DMS53 treated with DMSO at 0.1 percent for 48 hours (cell line): ENCODE data around the gene RIPOR3.
"Not testable (repeated sequence)": the region's sequence is repeated elsewhere in the genome, so short reads cannot be mapped to it uniquely, and the experiment has no call there.

ENCODE experiments used
- DNase-seq: peaks from one replicate; lab custom pipeline; 2025; ENCODE audit not compliant: unreplicated experiment; lab: John Stamatoyannopoulos, UW

RIPOR3 gene

GRCh38 chr20:50635676-50636600 lies 55.4 kb downstream of the RIPOR3 start:
- DNase-seq = peak; percentile 69

DNA sequence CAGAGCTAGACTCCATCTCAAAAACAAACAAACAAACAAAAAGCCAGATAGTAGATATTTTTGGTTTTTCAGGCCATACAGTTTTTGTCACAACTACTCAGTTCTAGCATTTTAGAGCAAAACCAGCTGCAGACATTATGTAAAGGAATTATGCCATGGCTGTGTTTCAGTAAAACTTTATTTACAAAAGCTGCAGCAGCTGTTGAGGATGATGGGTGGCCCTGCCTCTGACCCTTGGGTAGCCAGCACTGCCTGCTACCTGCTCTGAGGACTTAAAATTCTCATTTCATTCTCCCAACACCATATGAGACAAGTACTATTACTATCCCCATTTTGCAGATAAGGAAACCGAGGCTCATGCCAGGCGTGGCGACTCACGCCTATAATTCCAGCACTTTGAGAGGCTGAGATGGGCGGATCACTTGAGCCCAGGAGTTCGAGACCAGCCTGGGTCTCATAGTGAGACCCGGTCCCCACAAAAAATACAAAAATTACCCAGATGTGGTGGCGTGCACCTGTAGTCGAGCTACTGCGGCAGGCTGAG lies 56.3 kb downstream of the RIPOR3 start:
- DNase-seq = no peak

DNA sequence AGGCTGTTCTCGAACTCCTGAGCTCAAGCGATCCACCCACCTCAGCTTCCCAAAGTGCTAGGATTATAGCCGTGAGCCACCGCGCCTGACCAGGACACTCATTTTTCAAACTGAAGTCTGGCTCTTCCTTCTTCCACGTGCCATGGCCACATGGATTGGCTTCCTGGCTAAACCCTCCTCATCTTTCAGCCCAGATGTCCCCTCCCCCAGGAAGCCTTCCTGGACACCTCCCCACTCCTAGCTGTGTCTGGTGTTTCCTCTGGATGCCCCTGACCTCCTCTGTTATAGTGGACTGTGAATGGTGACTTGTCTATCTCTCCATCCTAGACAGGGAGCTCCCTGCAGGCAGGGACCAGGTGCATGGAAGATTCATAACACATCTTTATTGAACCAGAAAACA lies 57.2 kb downstream of the RIPOR3 start:
- no peak for DNase-seq

- no peak for DNase-seq
These were observed 58.0 kb downstream of the RIPOR3 start for GRCh38 chr20:50633361-50633760.

- no peak for DNase-seq
These were observed 58.6 kb downstream of the RIPOR3 start for GRCh38 chr20:50632701-50633100.

GRCh38 chr20:50632236-50632635 lies 59.1 kb downstream of the RIPOR3 start:
- DNase-seq = no peak

DNA sequence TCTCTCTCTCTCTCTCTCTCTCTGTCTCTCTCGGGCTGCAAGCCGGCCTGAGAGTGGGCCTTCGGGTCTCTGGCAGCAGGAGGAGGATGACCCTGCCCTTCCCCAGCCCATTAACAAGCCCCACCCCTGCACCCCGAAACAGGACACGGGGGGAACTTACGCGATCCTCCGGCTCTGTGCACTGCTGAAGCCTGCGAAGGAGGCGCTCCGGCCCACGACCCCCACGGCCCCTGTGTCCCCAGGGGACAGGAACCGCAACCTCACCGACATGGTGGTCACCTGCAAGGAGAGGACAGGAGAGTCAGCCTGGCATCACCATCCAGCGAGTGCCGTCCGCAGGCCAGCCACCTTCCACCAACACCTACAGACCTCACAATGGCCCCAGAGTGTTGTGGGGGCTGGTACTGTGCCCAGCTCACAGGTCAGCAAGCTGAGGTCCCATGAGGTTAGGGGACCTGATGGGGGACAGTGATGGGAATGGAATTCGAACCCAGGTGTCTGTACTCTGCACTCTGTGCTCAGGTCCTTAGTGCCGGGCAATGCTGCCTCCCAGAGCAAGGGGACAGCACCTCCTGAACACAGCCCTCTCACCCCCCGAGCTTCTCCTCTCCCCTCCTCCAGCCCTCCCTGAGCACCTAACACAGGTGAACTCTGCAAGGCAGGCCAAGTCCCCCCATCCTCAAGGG lies 60.6 kb downstream of the RIPOR3 start:
- no peak for DNase-seq

DNA sequence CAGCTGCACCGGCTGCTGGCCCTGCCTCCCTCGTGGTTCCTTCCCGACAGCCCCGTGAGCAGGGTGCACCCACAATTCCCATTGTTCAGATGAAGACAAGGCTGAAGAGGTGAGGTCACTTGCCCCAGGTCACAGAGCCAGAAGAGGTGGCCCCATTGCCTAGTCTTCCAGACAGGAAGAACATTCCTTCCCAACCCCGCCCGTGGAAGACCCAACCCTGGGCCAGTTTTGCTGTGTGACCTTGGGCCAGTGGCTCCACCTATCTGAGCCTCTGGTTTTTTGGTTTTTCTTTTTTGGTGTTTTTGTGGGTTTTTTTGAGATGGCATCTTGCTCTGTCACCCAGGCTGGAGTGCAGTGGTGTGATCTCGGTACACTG lies 61.7 kb downstream of the RIPOR3 start:
- no peak for DNase-seq

DNA sequence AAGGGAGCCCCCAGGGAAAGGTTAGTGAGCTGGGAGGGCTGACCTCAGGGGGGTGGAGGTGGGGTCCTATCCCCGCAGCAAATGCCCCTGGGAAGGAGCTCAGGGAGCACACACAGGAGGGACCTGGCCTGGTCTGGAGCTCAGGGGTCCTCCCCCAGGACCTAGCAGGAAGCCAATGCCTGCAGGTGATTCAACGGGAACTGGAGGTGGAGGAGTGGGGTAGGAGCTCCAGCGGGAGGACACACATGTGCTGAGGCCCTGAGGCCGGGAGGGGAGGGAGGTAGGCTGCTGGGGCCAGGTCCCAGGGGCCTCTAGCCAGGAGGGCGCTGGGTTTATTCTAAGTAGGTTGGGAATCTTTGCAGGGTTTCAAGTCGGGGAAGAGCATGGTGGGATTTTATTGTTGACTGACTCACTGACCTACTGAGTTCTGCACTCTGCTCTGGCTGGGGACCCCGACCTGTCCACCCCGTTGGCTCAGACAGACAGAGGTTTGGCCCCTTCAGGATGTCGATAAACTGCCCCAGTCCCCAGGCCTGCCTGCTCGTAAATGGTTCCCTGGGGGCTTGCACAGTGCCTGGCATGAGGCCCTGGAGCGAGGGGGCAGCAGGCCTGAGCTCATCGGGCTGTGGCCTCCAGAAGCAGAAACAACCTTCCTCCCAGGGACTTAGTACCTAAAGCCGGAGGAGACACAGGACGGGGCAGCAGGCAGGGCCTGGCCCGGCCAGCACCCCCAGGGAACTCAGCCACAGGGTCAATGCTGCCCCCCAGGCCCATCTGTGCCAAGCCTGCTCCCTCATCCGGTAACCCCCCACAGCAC lies 62.3 kb downstream of the RIPOR3 start:
- peak; percentile 3 for DNase-seq

GRCh38 chr20:50628332-50628731 lies 63.0 kb downstream of the RIPOR3 start:
- DNase-seq = peak; percentile 49

DNA sequence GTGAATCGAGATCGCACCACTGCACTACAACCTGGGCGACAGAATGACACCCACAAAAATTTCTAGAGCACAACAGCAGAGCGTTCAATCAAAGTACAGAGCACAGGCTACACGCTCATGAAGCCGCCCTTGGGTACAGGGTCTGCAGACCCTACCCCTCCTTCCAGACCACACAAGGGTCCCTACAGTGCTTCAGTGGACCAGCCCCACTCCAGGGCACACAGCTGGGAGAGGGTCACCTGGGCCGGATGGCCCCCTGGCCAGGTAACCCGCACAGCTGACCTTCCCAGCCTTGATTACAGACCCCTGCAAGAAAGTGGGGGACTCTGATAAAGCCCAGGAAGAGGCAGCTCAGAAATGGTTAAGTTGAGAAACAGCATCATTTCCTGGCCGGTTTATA lies 63.6 kb downstream of the RIPOR3 start:
- no peak for DNase-seq

DNA sequence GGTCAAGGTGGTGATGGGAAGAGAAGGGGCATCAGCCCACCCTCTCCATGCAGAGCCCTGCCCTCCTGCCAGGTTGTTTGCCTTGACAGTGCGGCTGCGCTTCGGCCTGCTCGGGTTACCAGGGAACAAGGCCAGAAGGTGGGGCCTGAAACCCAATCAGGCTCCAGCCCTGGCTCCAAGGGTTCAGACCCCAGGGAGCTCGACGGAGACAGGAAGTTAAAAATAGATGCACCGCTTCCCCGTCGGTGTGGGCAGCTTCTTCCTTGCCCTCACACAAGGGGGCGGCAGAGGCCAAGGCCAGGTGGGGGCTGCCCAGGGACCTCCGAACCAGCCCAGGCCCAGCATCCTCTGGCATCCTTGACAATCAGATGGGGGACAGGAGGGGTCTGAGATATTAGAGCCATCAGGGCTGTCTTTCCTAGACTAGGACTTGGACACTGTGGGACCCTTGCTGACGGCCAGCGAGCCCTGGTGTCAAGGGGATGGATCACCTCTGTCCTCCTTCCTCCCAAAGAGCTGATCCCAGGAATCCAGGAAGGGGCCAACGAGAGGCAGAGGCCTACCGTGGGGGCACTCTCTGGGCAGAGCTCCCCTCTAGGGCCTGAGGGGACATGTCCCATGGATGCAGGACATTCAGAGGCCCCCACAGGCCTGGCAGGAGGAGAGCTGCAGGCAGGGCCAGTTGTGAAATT lies 65.2 kb downstream of the RIPOR3 start:
- peak; percentile 8 for DNase-seq

DNA sequence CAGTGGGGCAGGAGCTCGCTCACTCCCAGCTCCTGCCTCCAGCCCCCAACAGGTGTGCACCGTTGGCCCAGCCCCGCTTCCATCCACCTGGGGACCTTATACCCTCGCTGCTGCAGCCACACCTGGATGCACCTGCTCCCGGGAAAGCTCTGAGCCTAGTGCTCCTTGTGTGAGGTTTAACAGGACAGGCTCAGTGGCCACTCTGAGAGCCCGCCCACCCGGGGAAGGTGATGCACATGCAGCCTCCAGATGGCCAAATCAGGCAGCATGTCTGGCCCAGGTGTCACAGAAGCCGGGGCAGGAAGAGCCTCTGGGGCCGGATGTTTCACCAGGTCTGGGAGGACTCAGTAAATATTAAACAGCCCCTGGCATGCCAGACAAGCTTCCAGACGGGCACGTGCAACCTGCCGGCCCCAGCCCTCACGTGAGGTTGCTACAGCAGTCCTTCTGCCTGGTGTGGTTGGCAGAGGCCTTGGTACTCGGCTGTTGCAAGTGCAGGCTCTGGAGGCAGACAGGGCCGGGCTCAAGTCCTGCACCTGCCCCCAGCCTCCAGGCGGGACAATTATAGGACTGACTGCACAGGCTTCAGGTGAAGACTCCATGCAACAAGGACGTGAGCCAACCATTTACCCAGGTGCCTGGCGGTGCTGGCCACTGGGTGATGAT lies 66.9 kb downstream of the RIPOR3 start:
- DNase-seq = peak; percentile 98

DNA sequence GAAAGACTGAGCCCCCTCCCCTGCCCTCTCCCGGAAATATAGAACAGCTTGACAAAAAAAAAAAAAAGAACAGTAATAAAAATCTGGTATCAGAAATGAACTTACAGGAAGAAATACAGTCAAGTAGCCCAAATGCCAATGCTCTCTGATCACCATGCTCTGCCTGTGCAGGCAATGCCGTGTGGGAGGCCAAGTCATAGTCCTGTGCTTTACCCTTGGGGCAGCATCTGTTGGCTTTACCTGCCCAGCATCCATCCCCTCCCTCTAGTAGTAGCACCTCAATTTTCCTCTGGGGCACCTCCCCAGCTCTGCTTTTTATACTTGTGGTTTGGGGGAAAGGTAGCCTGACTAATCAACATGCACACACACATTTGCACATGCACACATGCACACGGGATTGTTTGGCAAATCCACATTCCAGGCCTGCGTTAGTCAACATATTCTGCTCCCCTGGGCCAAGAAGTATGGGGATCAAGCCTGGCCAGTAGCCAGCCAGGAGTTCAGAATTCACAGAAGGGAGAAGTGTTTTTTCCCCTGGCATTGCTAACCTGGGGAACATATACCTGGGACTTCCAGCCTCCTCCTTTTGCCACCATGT lies 70.2 kb downstream of the RIPOR3 start:
- DNase-seq = no peak

DNA sequence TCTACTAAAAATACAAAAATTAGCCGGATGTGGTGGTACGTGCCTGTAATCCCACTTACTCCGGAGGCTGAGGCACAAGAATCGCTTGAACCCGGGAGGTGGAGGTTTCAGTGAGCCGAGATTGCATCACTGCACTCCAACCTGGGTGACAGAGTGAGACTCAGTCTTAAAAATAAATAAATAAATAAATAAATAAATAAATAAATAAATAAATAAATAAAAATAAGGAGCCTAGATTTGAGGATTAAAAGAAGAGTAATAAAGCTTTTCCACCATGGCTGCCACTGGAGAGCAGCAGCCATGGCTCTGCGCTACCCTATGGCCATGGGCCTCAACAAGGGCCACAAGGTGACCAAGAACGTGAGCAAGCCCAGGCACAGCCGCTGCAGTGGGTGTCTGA lies 70.9 kb downstream of the RIPOR3 start:
- not testable (repeated sequence) for DNase-seq

- no peak for DNase-seq
These were observed 72.8 kb downstream of the RIPOR3 start for GRCh38 chr20:50618537-50618936.

GRCh38 chr20:50617022-50617421 lies 74.3 kb downstream of the RIPOR3 start:
- DNase-seq = no peak

- no peak for DNase-seq
These were observed 75.9 kb downstream of the RIPOR3 start for GRCh38 chr20:50615407-50615806.

- DNase-seq = no peak
These were observed 77.7 kb downstream of the RIPOR3 start for GRCh38 chr20:50613438-50614169.
